IPS DF 4.7 (cell line): ENCODE data around the gene TRNT1.

Experiments
- DNase-seq: peaks from one replicate; pipeline ENCODE4 v3.0.0-alpha.2; 2013; ENCODE audit warnings: low spot score; ENCODE audit errors: extremely low read depth

Gene TRNT1

GRCh38 chr3:3110749-3111361, 15.9 kb upstream of the TRNT1 start:
- DNase-seq, result no peak

DNA sequence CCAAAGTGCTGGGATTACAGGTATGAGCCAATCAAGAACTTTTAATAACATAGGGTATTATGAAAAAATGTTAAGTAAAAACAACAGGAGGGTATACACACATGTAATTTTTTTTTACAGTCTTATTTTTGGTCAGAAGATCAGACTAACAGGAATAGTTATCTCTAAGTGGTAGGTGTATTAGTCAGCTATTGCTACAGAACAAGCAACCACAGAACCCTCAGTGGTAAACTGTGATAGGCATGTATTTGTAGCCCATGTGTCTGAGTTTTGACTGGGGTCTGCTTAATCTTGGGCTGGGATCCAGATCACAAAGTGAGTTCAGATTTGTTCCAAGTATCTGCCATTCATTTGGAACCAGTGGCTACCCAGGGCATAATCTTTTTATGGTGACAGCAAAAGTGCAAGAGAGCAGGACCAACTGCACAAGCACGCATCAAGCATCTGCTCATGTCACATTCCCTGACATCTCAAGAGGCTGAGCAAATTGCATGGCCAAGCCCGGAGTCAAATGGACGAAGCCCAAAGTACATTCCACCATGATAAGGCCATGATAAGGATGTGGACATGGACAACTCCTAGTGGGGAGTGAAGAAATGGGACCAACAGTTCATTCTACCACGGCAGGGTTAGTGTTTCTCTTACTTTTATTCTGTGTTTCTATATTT, 13.6 kb upstream of the TRNT1 start:
- DNase-seq, result no peak

GRCh38 chr3:3117651-3118050, 9.1 kb upstream of the TRNT1 start:
- no peak for DNase-seq

- DNase-seq, result no peak
Measured at GRCh38 chr3:3119393-3119851, 7.3 kb upstream of the TRNT1 start.

GRCh38 chr3:3125977-3126376, 763 bp upstream of the TRNT1 start:
- DNase-seq, result no peak

- no peak for DNase-seq
Measured at GRCh38 chr3:3127432-3128010, 781 bp downstream of the TRNT1 start.

DNA sequence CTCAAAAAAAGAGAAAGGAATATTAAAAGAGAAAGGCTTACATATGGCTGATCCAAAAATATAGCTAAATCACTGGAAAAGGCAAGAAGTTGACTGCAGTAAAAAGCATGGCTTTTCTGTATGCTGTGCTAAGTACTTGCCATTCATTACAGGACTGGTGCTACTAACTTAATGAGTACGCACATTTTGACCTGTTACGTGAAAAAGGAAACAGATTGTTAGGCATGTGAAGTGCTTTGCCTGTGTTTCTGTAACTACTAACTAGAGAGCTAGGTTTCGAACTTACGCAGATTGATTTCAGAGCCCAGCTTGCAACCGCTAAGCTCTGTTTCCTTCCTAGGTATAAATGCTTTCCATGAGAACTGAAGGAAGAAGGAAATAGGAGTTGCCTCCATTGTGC, 2.8 kb downstream of the TRNT1 start:
- no peak for DNase-seq

- no peak for DNase-seq
Measured at GRCh38 chr3:3133500-3133899, 6.8 kb downstream of the TRNT1 start.

- no peak for DNase-seq
Measured at GRCh38 chr3:3134750-3135448, 8.2 kb downstream of the TRNT1 start.

DNA sequence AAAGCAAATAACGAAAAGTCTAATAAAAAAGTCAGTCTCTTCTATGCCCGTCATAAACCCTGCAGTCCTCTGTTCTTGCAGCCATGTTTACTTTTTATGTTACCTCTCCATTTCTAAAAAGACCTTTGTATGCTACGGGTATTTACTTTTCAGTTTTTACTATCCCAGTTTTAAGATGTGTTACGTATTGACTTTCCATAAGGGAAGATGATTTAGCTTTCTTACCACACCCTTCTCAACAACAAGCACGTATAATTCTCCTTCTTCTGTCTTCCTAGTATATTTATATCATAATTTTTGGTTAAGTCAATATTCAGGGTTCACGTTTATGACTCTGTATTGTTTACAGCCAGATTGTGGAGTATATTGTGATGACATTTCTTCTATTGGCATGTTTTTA, 10.8 kb downstream of the TRNT1 start:
- no peak for DNase-seq

GRCh38 chr3:3141939-3142338, 15.2 kb downstream of the TRNT1 start:
- DNase-seq, result no peak

GRCh38 chr3:3145831-3146230, 19.1 kb downstream of the TRNT1 start:
- no peak for DNase-seq

DNA sequence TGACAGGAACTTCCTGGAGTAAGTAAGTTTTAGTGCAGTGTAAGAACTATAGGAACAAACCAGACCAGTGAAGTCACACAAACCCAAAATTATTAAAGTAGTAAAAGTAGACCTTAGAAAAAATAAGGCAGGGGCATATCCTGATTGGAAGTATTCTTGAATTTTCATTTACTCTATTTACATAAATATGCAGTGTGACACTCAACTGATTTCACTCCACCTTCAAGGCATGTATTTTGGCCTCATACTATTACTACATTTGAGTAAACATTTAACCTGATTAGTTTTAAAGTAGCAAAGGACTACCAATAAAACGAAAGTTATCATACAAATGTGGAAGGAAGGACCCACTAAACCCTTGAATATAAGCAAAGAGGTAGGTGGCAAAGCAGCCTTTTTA, 22.8 kb downstream of the TRNT1 start:
- no peak for DNase-seq

DNA sequence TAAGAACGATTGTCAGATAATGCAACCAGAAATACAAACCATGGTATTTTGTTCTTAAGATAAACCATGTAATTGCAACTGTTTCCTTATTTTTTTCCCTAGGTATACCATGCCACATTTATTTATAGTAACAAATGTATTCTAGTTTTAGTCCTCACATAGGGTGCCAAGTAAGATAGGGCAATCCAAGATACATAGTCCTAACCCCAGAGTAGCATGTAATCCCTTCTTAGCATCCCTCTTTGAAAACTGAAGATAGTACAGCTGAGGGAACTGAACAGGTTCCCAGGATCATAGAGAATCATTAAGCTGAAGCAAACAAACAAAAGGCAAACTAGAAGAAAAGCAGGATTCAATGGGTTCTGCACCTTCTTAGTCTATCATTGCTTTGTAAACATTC, 24.8 kb downstream of the TRNT1 start:
- DNase-seq, result no peak

- DNase-seq, result no peak
Measured at GRCh38 chr3:3154879-3155610, 28.3 kb downstream of the TRNT1 start.

GRCh38 chr3:3157484-3157883, 30.7 kb downstream of the TRNT1 start:
- DNase-seq, result no peak

GRCh38 chr3:3160826-3161225, 34.1 kb downstream of the TRNT1 start:
- DNase-seq, result no peak

- DNase-seq, result no peak
Measured at GRCh38 chr3:3165241-3165640, 38.5 kb downstream of the TRNT1 start.

DNA sequence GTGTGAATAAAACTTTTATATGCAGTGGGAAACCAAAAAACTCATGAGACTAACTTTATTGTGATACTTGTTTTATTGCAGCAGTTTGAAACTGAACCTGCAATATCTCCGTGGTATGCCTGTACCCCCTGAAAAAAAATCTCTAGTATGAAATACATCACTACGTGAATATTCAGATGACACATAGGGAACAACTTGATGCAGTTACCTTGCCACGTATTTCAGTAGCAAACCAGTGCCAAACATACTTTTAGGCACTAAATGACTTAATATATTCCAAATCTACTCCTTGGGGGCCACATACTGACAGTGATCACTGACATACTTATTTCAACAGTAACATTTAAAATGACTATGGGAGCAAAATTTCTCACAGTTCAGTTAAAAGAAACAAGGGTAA, 38.9 kb downstream of the TRNT1 start:
- no peak for DNase-seq

- no peak for DNase-seq
Measured at GRCh38 chr3:3170998-3171397, 44.3 kb downstream of the TRNT1 start.

DNA sequence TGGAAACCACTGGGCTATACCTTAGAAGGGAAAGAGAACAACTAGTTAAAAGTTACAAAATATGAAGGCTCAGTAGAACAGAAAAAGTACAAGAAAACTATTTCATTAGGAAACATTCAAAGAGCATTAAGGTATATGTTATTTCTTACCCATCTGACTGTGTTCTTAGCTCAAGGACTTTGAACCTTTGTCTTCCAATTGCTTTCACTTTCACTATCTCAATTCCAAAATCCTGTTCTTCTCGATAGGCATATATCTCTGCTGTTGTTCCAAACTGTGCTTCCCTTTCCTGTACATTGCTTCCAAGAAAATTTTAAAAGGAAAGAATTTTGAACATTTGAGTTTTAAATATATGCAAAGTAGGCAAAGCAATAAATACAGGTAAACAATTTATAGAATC, 45.9 kb downstream of the TRNT1 start:
- no peak for DNase-seq
